H9 (cell line): ENCODE measurements around the gene VPS18. TPM values are rescaled to one million over a fixed set of nuclear protein-coding genes. Genes with fewer than 3 reads are reported as not detected.

ENCODE experiments used
- DNase-seq: peaks from one replicate; pipeline ENCODE4 v3.0.0-alpha.2; 2017
- H2AFZ ChIP-seq: one replicate; pipeline ENCODE4 v1.6.1; 2013; ENCODE audit warnings: mild to moderate bottlenecking, low read length, control low read depth, moderate library complexity
- H2AK5ac ChIP-seq: 2 replicates; pipeline ENCODE4 v1.6.1; 2013; ENCODE audit warnings: low read length, control low read depth, mixed read lengths; ENCODE audit not compliant: insufficient read length
- H2BK120ac ChIP-seq: one replicate; pipeline ENCODE4 v1.6.1; 2013; ENCODE audit warnings: low read depth, mild to moderate bottlenecking, low read length, control low read depth, inconsistent platforms; ENCODE audit not compliant: poor library complexity, severe bottlenecking
- H2BK12ac ChIP-seq: 2 replicates; pipeline ENCODE4 v1.6.1; 2013; ENCODE audit warnings: low read length, control low read depth, mixed read lengths, low read depth; ENCODE audit not compliant: insufficient read length
- H2BK15ac ChIP-seq: 2 replicates; pipeline ENCODE4 v1.6.1; 2013; ENCODE audit warnings: low read depth, low read length, control low read depth
- H2BK20ac ChIP-seq: one replicate; pipeline ENCODE4 v1.6.1; 2013; ENCODE audit warnings: low read depth, mild to moderate bottlenecking, low read length, control low read depth, inconsistent platforms; ENCODE audit not compliant: poor library complexity, severe bottlenecking
- H2BK5ac ChIP-seq: 2 replicates; pipeline ENCODE4 v1.6.1; 2013; ENCODE audit warnings: low read length, control low read depth, mixed read lengths; ENCODE audit not compliant: insufficient read length
- H3K14ac ChIP-seq: 2 replicates; pipeline ENCODE4 v1.6.1; 2013; ENCODE audit warnings: low read length, control low read depth; ENCODE audit not compliant: insufficient read depth
- H3K18ac ChIP-seq: 2 replicates; pipeline ENCODE4 v1.6.1; 2013; ENCODE audit warnings: low read depth, mild to moderate bottlenecking, mixed read lengths, low read length, control low read depth; ENCODE audit not compliant: insufficient read length
- H3K23ac ChIP-seq: 2 replicates; pipeline ENCODE4 v1.6.1; 2013; ENCODE audit warnings: low read length, control low read depth, mixed read lengths, low read depth; ENCODE audit not compliant: insufficient read length
- H3K23me2 ChIP-seq: 2 replicates; pipeline ENCODE4 v1.6.1; 2013; ENCODE audit warnings: low read depth, mild to moderate bottlenecking, mixed read lengths, low read length, control low read depth; ENCODE audit not compliant: insufficient read length, poor library complexity, severe bottlenecking
- H3K27ac ChIP-seq: 2 replicates; pipeline ENCODE4 v1.5.1; 2013; ENCODE audit warnings: low read length, control low read depth, mixed read lengths, low read depth; ENCODE audit not compliant: insufficient read length
- H3K27me3 ChIP-seq: 2 replicates; pipeline ENCODE4 v1.6.1; 2013; ENCODE audit warnings: low read length, control low read depth, inconsistent platforms; ENCODE audit not compliant: insufficient read depth
- H3K4ac ChIP-seq: 2 replicates; pipeline ENCODE4 v1.6.1; 2013; ENCODE audit warnings: low read depth, mild to moderate bottlenecking, control low read depth, inconsistent platforms, low read length, moderate library complexity
- H3K4me1 ChIP-seq: 2 replicates; pipeline ENCODE4 v1.6.1; 2013; ENCODE audit warnings: low read length, control low read depth, inconsistent platforms; ENCODE audit not compliant: insufficient read depth
- H3K4me2 ChIP-seq: 2 replicates; pipeline ENCODE4 v1.6.1; 2013; ENCODE audit warnings: low read length, control low read depth, mixed read lengths; ENCODE audit not compliant: insufficient read length, insufficient read depth
- H3K56ac ChIP-seq: 2 replicates; pipeline ENCODE4 v1.6.1; 2013; ENCODE audit warnings: low read depth, mild to moderate bottlenecking, mixed read lengths, low read length, control low read depth; ENCODE audit not compliant: insufficient read length
- H3K79me1 ChIP-seq: 2 replicates; pipeline ENCODE4 v1.6.1; 2013; ENCODE audit warnings: low read depth, mild to moderate bottlenecking, moderate library complexity, low read length, control low read depth, inconsistent platforms; ENCODE audit not compliant: insufficient read depth, poor library complexity, severe bottlenecking
- H3K79me2 ChIP-seq: 2 replicates; pipeline ENCODE4 v1.6.1; 2013; ENCODE audit warnings: low read length, control low read depth, inconsistent platforms; ENCODE audit not compliant: insufficient read depth
- H3K9ac ChIP-seq: 2 replicates; pipeline ENCODE4 v1.6.1; 2013; ENCODE audit warnings: low read length, control low read depth, mixed read lengths; ENCODE audit not compliant: insufficient read length; ENCODE audit errors: extremely low read depth
- H3K9me3 ChIP-seq: one replicate; pipeline ENCODE4 v1.6.1; 2013; ENCODE audit warnings: low read depth, low read length, inconsistent platforms; ENCODE audit not compliant: control insufficient read depth
- H3T11ph ChIP-seq: one replicate; pipeline ENCODE4 v1.6.1; 2013; ENCODE audit warnings: mild to moderate bottlenecking, low read length, control low read depth, inconsistent platforms
- H4K20me1 ChIP-seq: one replicate; pipeline ENCODE4 v1.6.1; 2013; ENCODE audit not compliant: control insufficient read depth, insufficient read length, insufficient read depth
- H4K5ac ChIP-seq: 2 replicates; pipeline ENCODE4 v1.6.1; 2013; ENCODE audit warnings: low read depth, mild to moderate bottlenecking, mixed read lengths, low read length, control low read depth; ENCODE audit not compliant: insufficient read length
- H4K8ac ChIP-seq: replicated peaks from 2 replicates; pipeline ENCODE4 v1.6.1; 2013; ENCODE audit warnings: low read length, control low read depth, mixed read lengths, low read depth; ENCODE audit not compliant: insufficient read length
- H4K91ac ChIP-seq: 2 replicates; pipeline ENCODE4 v1.6.1; 2013; ENCODE audit warnings: low read depth, mild to moderate bottlenecking, moderate library complexity, mixed read lengths, low read length, control low read depth; ENCODE audit not compliant: insufficient read length
- H3K27ac Mint-ChIP-seq, 3 experiments: 2 replicates in 2 of 3; 3 replicates in 1 of 3; pipeline ENCODE4 v1.8.0; 2020 to 2021; ENCODE audit warnings: mixed read lengths in 3 of 3, mild to moderate bottlenecking in 1 of 3, moderate library complexity in 1 of 3
- H3K27me3 Mint-ChIP-seq: 2 replicates; pipeline ENCODE4 v1.8.0; 2021; ENCODE audit warnings: low read depth, mild to moderate bottlenecking, moderate library complexity, mixed read lengths
- H3K36me3 Mint-ChIP-seq, 3 experiments: 2 replicates in 2 of 3; 3 replicates in 1 of 3; pipeline ENCODE4 v1.8.0; 2020 to 2021; ENCODE audit warnings: low read depth in 3 of 3, mixed read lengths in 3 of 3; ENCODE audit not compliant: insufficient read depth in 1 of 3
- H3K4me1 Mint-ChIP-seq, 2 experiments: 2 replicates each; pipeline ENCODE4 v1.8.0; 2020; ENCODE audit warnings: mixed read lengths in 2 of 2
- H3K4me3 Mint-ChIP-seq, 2 experiments: 2 replicates in 1 of 2; 3 replicates in 1 of 2; pipeline ENCODE4 v1.8.0; 2020 to 2021; ENCODE audit warnings: mild to moderate bottlenecking in 2 of 2, mixed read lengths in 2 of 2, moderate library complexity in 1 of 2
- H3K9me3 Mint-ChIP-seq, 2 experiments: 2 replicates in 1 of 2; 3 replicates in 1 of 2; pipeline ENCODE4 v1.8.0; 2020; ENCODE audit warnings: mild to moderate bottlenecking in 2 of 2, mixed read lengths in 2 of 2, moderate library complexity in 1 of 2
- CTCF ChIP-seq: fragments of 200-600 bp; sonication (generic); conservative IDR thresholded peaks from 3 replicates; pipeline ENCODE4 v1.8.0; 2021; ENCODE audit warnings: antibody characterized with exemption, mild to moderate bottlenecking
- WGBS: extraction: QIAGEN DNeasy Blood & Tissue Kit; methylation state at CpG from one replicate; pipeline ENCODE4 v1.1.7; 2013; ENCODE audit warnings: missing lambda C conversion rate, low lambda C conversion rate, mixed read lengths; ENCODE audit not compliant: insufficient read length; ENCODE audit errors: extremely low coverage; 5-methylcytosine and 5-hydroxymethylcytosine counted together
- total RNA-seq: library from RNA; stranded (reverse); gene quantifications from 2 replicates; pipeline ENCODE4 v1.2.1, GENCODE V29; 2021

VPS18 gene
- total RNA-seq, 1 experiment from 2014 or later: 45.0 TPM

- no peaks in the 10 kb centered on the region for H4K20me1 ChIP-seq
- no peaks in the 10 kb centered on the region for H3K4me1 Mint-ChIP-seq
Measured at GRCh38 chr15:40886586-40886985, 7.7 kb upstream of the VPS18 start.

More at GRCh38 chr15:40886586-40886985, 7.7 kb upstream of the VPS18 start:
- Histone ChIP-seq H3K79me2 (no peaks in the 10 kb centered on the region), H3T11ph (no peak overlapping the region), H4K8ac (no peak overlapping the region), H4K91ac (no peak overlapping the region), H2BK15ac (no peak overlapping the region), H2BK120ac (no peak overlapping the region), H3K27me3 (no peaks in the 10 kb centered on the region), H3K4me1 (no peaks in the 10 kb centered on the region), H4K5ac (no peak overlapping the region), H3K79me1 (no peaks in the 10 kb centered on the region), H3K18ac (no peak overlapping the region), H3K23ac (no peak overlapping the region), H3K9ac (no peak overlapping the region), H3K23me2 (no peaks in the 10 kb centered on the region), H2BK20ac (no peak overlapping the region), H2AFZ (no peak overlapping the region), H3K27ac (no peak overlapping the region), H3K9me3 (no peaks in the 10 kb centered on the region), H2AK5ac (no peak overlapping the region), H3K4ac (no peak overlapping the region), H3K4me2 (no peak overlapping the region), H2BK5ac (no peak overlapping the region), H3K14ac (no peak overlapping the region), H3K56ac (no peak overlapping the region), H2BK12ac (no peak overlapping the region)
- Mint-ChIP-seq H3K36me3 (no peaks in the 10 kb centered on the region), H3K27me3 (peaks cover 1% of the 10 kb centered on the region), H3K4me3 (no peak overlapping the region), H3K9me3 (peaks cover 5 to 7% of the 10 kb centered on the region in 2 experiments; a peak in 4 of 5 replicates), H3K27ac (no peak overlapping the region)
- WGBS: no CpG with 5 or more reads among the region's 1 CpG
- no peak for TF ChIP-seq CTCF
- DNase-seq: no peak
